GM18858 (cell line): Measurements from ENCODE around the gene TPGS2.
"Not testable (repeated sequence)": the region's sequence is repeated elsewhere in the genome, so short reads cannot be mapped to it uniquely, and the experiment has no call there.

Source experiments
- ATAC-seq: cut with Tn5 transposase; IDR thresholded peaks from one replicate; pipeline ENCODE4 v1.9.1; 2021; ENCODE audit not compliant: unreplicated experiment

Gene TPGS2

GRCh38 chr18:36777566-36777965 lies 51.2 kb downstream of the TPGS2 start:
- ATAC-seq = no peak

DNA sequence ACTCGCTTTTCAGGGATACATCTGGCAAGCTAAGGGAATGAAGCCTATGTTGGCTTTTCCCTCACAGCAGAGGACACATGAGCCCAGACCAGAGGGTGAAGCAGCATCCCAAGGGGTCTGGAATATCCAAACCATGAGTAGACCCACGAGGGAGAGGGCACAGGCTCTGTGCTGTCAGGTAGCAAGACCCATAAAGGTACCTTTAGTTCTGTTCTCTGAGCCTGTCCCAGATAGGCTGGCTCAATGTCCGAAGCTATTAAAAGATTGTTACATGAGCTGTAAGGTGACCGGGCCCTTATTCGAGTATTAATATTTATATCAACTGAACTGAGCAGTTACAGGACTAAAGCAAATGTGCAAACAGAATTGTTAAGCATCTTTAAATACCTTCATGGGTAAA lies 52.2 kb downstream of the TPGS2 start:
- no peak for ATAC-seq

GRCh38 chr18:36775396-36775795 lies 53.4 kb downstream of the TPGS2 start:
- ATAC-seq = no peak

DNA sequence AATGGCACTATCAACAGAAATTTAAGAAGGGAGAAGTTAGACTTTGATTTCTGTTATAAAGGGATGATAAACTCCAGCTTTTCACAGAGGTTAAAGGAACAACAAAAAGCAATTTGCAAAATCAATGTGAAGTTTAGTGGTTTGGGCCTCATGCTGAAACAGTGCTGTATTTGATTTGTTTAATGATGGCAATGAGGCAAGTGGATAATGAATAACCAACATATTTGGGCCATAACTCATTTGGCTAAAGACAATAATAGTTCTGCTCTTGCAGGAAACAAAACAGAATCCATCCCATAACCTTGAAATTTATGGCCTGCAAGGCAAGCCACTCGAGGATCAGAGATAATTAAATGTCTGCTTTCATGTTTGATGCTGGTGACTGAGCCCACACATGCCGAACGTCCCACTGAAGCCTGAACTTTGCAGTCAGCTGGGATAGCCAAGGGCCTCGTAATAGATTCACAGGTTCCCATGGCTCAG lies 56.5 kb downstream of the TPGS2 start:
- ATAC-seq = no peak

GRCh38 chr18:36771245-36771644 lies 57.6 kb downstream of the TPGS2 start:
- ATAC-seq = no peak

DNA sequence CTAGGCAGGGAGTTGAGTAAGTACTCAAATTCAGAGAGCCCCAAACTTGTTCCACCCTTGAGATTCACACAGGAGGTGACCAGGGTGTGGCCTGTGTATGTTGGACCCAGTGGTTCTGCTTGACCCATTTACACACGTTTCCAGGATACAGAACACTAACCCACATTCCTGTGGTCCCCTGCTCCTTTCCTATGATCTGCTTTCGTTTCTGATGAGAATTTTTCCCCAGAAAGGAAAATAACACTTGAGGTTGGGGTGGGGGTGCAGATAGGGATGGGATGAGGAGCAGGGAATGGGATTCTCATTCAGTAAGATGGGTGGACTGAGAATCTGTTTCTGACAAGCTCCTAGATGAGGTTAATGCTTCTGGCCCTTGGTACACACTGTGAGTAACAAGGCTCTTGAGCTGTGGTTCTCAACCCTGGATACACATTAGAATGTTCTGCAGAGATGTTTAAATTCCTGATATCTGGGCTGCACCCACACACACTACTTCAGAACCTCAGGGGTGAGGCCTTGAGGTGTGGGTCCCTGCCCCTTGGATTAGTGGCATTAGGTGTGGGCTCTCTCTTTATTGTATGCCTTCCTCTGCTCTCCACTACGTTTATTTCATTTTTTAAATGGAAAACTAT lies 58.4 kb downstream of the TPGS2 start:
- no peak for ATAC-seq

GRCh38 chr18:36769611-36770314 lies 59.0 kb downstream of the TPGS2 start:
- no peak for ATAC-seq

DNA sequence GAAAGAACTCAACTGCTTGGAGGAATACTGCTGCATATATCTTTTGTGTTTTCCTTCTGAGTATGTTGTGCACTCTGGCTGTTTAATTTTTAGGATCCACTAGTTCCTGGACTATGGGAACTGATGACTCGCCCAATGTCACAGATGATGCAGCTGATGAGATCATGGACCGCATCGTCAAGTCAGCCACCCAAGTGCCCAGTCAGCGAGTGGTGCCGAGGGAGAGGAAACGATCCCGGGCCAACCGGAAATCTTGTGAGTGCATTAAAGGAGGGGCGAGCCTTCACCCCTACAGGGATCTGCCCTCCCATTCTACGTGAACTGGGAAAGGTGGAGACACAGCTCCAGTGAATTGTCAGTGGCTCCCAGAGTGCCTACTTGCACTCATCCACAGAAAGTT lies 59.6 kb downstream of the TPGS2 start:
- ATAC-seq = no peak

- ATAC-seq = no peak
Measured at GRCh38 chr18:36766836-36767235, 62.0 kb downstream of the TPGS2 start.

DNA sequence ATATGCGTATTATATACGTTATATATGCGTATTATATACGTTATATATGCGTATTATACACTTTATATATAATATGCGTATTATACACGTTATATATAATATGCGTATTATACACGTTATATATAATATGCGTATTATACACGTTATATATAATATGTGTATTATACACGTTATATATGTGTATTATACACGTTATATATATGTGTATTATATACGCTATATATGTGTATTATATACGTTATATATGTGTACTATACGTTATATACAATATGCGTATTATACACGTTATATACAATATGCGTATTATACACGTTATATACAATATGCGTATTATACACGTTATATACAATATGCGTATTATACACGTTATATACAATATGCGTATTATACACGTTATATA lies 65.8 kb downstream of the TPGS2 start:
- ATAC-seq = not testable (repeated sequence)

DNA sequence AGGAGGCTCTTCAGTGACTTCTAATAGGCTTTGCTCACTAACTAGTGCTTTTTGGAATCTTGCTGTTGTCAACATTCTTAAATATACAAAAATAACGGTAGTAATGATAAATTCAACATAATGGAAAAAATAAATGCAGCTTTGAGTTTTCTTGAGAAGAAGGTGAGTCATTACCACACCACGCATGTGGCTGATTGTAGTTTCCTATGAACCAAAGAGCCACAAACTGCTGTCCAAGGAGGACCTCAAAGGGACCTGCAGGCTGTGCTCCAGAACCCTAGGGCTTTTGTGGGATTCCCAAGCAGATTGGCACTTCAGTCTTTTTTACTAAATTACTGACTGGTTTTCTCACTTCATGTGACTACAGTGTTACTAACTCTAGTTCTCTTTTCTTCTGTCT lies 66.7 kb downstream of the TPGS2 start:
- ATAC-seq = no peak

DNA sequence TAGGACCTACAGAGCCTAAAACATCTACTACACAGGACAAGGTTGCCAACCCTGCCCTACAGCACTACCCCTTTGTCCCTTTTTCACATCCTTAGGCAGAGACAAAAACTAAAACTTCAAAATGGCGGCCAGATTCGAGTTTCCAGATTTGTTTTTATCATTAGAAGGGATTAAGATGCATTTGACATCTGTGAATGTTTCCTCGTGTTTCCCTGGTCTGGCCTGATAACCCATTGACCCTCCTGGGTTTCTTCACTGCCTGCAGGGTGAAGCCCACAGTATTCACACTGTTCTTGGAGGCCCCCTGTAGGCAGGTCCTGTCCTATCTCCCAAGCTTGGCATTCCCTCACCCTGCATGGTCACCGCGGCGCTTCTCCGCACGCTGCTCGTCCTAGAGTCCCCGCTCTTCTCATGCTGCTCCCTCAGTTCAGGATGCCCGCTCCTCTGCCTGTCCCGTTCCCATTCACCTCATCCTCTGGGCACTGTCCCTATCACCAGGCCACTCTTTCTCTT lies 67.6 kb downstream of the TPGS2 start:
- no peak for ATAC-seq

- ATAC-seq = no peak
Measured at GRCh38 chr18:36760598-36760997, 68.2 kb downstream of the TPGS2 start.

GRCh38 chr18:36759167-36759776 lies 69.5 kb downstream of the TPGS2 start:
- ATAC-seq = no peak

DNA sequence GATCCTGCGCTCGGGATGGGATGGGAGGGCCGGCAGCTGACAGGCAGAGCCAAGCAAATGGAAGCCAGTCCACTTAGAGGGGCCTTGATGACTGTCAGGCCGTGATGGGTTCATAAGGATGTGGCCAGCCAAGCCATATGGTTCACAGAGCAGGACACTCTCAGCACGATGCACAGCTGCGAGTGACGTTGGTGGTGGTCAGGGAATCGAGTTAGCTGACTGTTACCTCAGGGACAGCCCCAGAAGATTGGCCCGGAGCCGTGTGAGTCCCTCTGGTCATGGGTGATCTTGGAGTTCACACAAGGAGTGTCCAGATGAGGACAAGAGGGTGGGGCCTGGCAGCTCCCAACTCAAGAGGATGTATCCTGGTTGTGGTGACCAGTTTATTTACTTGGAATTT lies 70.2 kb downstream of the TPGS2 start:
- ATAC-seq = no peak

DNA sequence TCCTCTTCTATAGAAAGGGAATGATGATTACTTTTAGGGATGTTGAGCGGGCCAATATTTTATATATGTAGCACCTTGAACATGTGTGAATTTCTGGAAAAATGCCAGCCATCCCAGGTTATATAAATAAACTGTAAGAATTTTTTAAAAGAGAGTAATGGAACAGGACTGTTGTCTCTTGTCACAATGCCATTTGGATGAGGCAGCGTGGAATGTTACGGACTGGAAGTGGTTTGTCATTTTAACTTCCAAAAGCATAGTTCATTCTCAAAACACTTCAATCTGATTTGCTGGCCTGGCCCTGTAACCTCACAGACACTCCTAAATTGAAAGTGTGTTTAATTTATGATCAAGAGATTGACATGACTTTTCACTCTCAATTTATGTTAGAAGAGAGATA lies 70.8 kb downstream of the TPGS2 start:
- ATAC-seq = no peak

DNA sequence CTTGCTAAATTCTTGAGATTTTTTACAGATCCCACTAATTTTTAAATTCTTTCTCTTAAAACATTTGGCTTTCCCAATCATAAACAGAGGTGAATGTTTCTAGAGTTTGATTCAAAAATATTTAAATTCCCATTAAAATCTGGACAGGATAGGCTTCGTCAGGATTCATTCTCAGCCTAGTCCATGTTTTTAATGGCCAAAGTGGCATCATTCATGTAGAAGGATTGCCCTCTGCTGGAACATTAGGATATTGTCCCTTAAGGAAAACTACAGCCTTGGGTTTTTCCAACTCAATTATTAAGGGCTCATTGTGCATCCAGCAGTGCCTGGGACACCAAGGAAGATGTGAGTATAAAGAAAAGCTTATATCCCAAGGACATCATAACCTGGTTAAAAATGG lies 71.7 kb downstream of the TPGS2 start:
- peak; percentile 47 for ATAC-seq

DNA sequence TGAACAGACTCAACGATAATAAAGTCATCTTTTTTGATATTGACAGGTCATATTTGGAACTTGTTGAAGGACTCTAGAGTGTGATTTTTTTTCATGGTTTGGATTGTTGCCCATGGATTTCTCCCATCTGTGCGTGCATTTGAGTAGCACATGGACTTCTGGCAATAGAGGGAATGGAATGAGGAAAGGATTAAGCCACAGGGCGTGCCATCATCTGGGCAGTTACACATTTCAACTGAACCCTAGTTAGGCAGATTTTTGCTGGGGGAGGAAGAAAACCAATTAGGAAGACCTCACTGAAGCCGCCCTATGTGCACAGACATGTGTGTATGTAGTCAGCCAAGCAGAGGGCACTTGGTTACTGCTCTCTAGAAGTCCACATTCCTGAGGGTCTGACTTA lies 72.6 kb downstream of the TPGS2 start:
- no peak for ATAC-seq

DNA sequence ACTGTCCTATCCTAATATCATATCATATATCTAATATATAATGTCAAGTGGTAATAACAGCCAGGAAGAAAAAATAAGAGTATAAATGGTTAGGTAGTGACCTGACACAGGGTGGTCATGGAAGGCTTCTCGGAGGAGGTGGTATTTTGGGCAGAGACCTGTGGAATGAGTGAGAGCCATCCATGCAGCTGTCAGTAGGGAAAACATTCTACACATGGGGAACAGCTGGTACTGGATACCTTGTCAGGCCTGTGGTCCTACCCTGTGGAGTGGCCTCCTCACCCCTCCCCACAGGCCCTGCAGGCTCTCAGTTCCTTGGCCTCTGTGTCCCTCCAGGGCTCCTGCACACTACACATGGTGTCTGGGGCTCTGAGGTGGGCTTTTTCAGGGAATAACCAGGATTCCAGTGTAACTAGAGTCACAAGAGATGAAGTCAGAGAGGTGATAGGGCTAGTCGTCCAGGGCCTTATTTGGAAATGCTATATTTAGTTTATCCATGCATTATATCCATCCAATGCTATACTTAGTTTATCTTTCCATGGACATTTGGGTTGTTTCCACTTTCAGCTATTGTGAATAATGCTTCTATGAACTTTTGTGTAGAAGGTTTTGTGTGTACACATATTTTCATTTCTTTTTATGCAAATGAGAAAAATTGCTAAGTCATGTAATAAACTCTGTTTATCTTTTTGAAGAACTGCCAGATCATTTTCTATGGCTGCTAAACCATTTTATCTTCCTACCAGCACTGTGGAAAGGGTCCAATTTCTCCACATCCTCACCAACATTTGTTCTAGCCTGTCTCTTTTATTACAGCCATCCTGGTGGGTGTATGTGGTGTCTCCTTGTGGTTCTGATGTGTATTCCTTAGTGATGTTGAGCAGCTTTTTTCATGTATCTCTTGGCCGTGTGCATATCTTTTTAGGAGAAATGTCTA lies 75.6 kb downstream of the TPGS2 start:
- no peak for ATAC-seq

DNA sequence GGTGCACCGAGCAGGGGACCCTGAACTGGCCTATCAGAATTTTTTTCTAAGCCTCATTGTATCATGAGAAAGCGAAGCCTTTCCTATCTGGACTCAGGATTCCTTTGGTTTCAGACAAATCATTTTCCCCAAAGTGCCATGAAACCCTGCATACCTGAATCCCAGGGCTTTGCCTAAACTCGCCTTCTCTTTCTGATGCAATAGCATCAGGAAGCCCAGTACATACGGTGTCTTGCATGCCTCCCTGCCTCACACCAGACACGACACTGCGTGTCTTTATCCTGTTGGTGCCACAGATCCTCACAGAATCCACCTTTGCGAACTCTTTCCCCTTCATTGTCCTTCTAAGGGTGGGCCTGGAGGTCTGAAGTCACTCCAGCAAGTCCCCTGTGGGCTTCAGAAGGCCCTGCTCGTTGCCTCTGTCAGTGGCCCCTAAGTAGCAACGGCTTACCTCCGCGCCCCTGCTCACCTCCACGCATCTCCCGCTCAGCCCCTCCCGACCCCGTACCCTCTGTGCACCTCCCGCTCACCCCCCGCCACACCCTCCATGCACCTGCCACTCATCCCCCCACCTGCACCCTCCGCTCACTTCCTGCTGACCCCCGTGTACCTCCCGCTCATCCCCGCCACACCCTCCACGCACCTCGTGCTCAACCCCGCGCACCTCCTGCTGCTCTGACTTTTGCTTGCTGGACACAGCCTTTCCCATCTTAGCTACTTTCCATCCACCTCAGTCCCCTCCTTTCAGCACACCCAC lies 83.4 kb downstream of the TPGS2 start:
- no peak for ATAC-seq
